Heart left ventricle (tissue), 13 donors: Measurements from ENCODE around the gene EZH1.

Experiments used
- CTCF ChIP-seq, 12 donors: fragments of 200-600 bp; sonication (generic) in 4 of 12; IDR thresholded peaks; one replicate each; pipeline versions ENCODE4 v1.5.0 to v1.8.0; 2018 to 2022; ENCODE audit warnings: antibody characterized with exemption in 12 of 12, mild to moderate bottlenecking in 5 of 12
- POLR2A ChIP-seq, 2 donors: fragments of 450-650 bp; IDR thresholded peaks; one replicate each; pipeline ENCODE4 v1.6.1; 2017; ENCODE audit warnings: antibody characterized with exemption in 2 of 2, mild to moderate bottlenecking in 2 of 2, moderate library complexity in 2 of 2
- donor health status: ischemic (EF 13 %, LVEDD 7.1; RV severe dilation, severe dysfunction).
- donor health status: DM: no; HTN: yes; CAD: no.
- donor health status: DM: no; HTN: no; CAD: no.
- donor health status: ischemic (EF 25% LVEDD 6.9; RV normal size, moderate dysfunction).
- donor health status: ischemic (EF 25% LVEDD 5.7; RV mildly dilated, moderate dysfunction).
- donor health status: ischemic (EF 35%, LVEDD 5.7; RV mildly dilated, moderate dysfunction).
- donor health status: nonischemic (EF 11% LVEDD 7.7; RV severe dilation, severe dysfunction).
- donor health status: DM: yes; HTN: yes; CAD: no.
- donor health status: PGD.
- donor health status: ischemic (EF 29% LVEDD 5.4; RV normal size, mild dysfunction).
- donor health status: nonischemic (EF 23%, LVEDD 6.1; RV moderate dilation, normal function).

- no peak for TF ChIP-seq CTCF (IDR thresholded peaks at IDR 0.05)
- no peak for TF ChIP-seq POLR2A (IDR thresholded peaks at IDR 0.05)
Measured at GRCh38 chr17:42783062-42783790, 38.4 kb upstream of the EZH1 start.
